Spinal cord (tissue), 10 donors: ENCODE results near the gene ACTR3. TPM values are rescaled to one million over a fixed set of nuclear protein-coding genes. Genes with fewer than 3 reads are reported as not detected.
"Not testable (repeated sequence)": the region's sequence is repeated elsewhere in the genome, so short reads cannot be mapped to it uniquely, and the experiment has no call there.

Source experiments
- DNase-seq, 6 donors: peaks; one replicate each; pipeline versions ENCODE4 v3.0.0 to v3.0.0-alpha.2; 2013 to 2015; ENCODE audit warnings: low spot score in 6 of 6, low read depth in 4 of 6
- H3K27ac ChIP-seq: one replicate; pipeline ENCODE4 v1.5.1; 2013; ENCODE audit warnings: low read depth, low read length, control low read depth
- H3K27me3 ChIP-seq: one replicate; pipeline ENCODE4 v1.6.1; 2013; ENCODE audit warnings: low read length; ENCODE audit not compliant: control insufficient read depth, insufficient read depth
- H3K36me3 ChIP-seq: one replicate; pipeline ENCODE4 v1.6.1; 2013; ENCODE audit warnings: low read length; ENCODE audit not compliant: control insufficient read depth, insufficient read depth
- H3K4me1 ChIP-seq: one replicate; pipeline ENCODE4 v1.6.1; 2013; ENCODE audit warnings: low read length; ENCODE audit not compliant: control insufficient read depth, insufficient read depth
- H3K4me3 ChIP-seq: one replicate; pipeline ENCODE4 v1.5.1; 2013; ENCODE audit warnings: low read depth, low read length, control low read depth
- H3K9me3 ChIP-seq: one replicate; pipeline ENCODE4 v1.6.1; 2013; ENCODE audit warnings: low read length; ENCODE audit not compliant: control insufficient read depth, insufficient read depth
- WGBS: methylation state at CpG from one replicate; pipeline ENCODE4 v1.1.5; 2013; ENCODE audit warnings: missing lambda C conversion rate; ENCODE audit not compliant: insufficient coverage; 5-methylcytosine and 5-hydroxymethylcytosine counted together
- polyA plus RNA-seq, 2 donors: library from polyadenylated mRNA; unstranded; fragments of 120-200 nt; gene quantifications; one replicate each; pipeline ENCODE4 v1.2.1, GENCODE V29; 2013; ENCODE audit not compliant: insufficient read length in 2 of 2
- total RNA-seq, 2 donors: library from RNA; depleted of rRNA in 1 of 2; stranded (reverse); fragments of 120-200 nt in 1 of 2; fragments of >200 nt in 1 of 2; gene quantifications; one replicate each; pipeline versions ENCODE4 v1.2.3 to v1.2.4, GENCODE V29; 2013 to 2014
- donor health status: healthy.

The ACTR3 gene
- total and polyA plus RNA-seq, 4 donors: 127 to 174 (median 146) TPM

- H3K9me3 ChIP-seq: no peaks in the 10 kb centered on the region
- no peak overlapping the region for H3K27ac ChIP-seq
- no peaks in the 10 kb centered on the region for H3K4me1 ChIP-seq
- WGBS: 100% methylated on average over 1 of the region's 3 CpGs
- no peak for DNase-seq
- no peak overlapping the region for H3K4me3 ChIP-seq
- H3K36me3 ChIP-seq: peaks cover 2% of the 10 kb centered on the region
- no peaks in the 10 kb centered on the region for H3K27me3 ChIP-seq
These were observed 31.1 kb downstream of the ACTR3 start for GRCh38 chr2:113920996-113921395.

- Histone ChIP-seq H3K4me3 (no peak overlapping the region), H3K4me1 (no peaks in the 10 kb centered on the region), H3K27me3 (no peaks in the 10 kb centered on the region), H3K36me3 (peaks cover 2% of the 10 kb centered on the region), H3K27ac (no peak overlapping the region), H3K9me3 (no peaks in the 10 kb centered on the region)
- DNase-seq: no peak
- WGBS: 96% methylated on average over 6 of the region's 6 CpGs
These were observed 32.4 kb downstream of the ACTR3 start for GRCh38 chr2:113922335-113922734.

- Histone ChIP-seq H3K27me3 (no peaks in the 10 kb centered on the region), H3K9me3 (no peaks in the 10 kb centered on the region), H3K27ac (no peak overlapping the region), H3K4me3 (no peak overlapping the region), H3K36me3 (peaks cover 2% of the 10 kb centered on the region), H3K4me1 (no peaks in the 10 kb centered on the region)
- no peak for DNase-seq
- 94% methylated on average over 3 of the region's 3 CpGs for WGBS
These were observed 32.9 kb downstream of the ACTR3 start for GRCh38 chr2:113922784-113923183.

- H3K27me3 ChIP-seq: no peaks in the 10 kb centered on the region
- no peak overlapping the region for H3K4me3 ChIP-seq
- peaks cover 5% of the 10 kb centered on the region for H3K36me3 ChIP-seq
- H3K27ac ChIP-seq: no peak overlapping the region
- no peaks in the 10 kb centered on the region for H3K4me1 ChIP-seq
- WGBS: 100% methylated on average over 1 of the region's 6 CpGs
- DNase-seq: no peak
- no peaks in the 10 kb centered on the region for H3K9me3 ChIP-seq
These were observed 36.0 kb downstream of the ACTR3 start for GRCh38 chr2:113925884-113926283.

- 100% methylated on average over 2 of the region's 3 CpGs for WGBS
- no peak overlapping the region for H3K4me3 ChIP-seq
- no peaks in the 10 kb centered on the region for H3K4me1 ChIP-seq
- no peaks in the 10 kb centered on the region for H3K27me3 ChIP-seq
- no peak overlapping the region for H3K27ac ChIP-seq
- H3K36me3 ChIP-seq: peaks cover 5% of the 10 kb centered on the region
- no peak for DNase-seq
- H3K9me3 ChIP-seq: no peaks in the 10 kb centered on the region
These were observed 36.4 kb downstream of the ACTR3 start for GRCh38 chr2:113926314-113926713.

GRCh38 chr2:113930448-113930847, 40.6 kb downstream of the ACTR3 start:
- WGBS: no CpG with 5 or more reads among the region's 1 CpG
- no peak overlapping the region for H3K4me3 ChIP-seq
- no peak overlapping the region for H3K27ac ChIP-seq
- no peak for DNase-seq
- no peaks in the 10 kb centered on the region for H3K9me3 ChIP-seq
- H3K36me3 ChIP-seq: peaks cover 8% of the 10 kb centered on the region
- H3K27me3 ChIP-seq: no peaks in the 10 kb centered on the region
- H3K4me1 ChIP-seq: no peaks in the 10 kb centered on the region

- Histone ChIP-seq H3K9me3 (peaks cover 1% of the 10 kb centered on the region), H3K36me3 (peaks cover 14% of the 10 kb centered on the region)
These were observed 47.6 kb downstream of the ACTR3 start for GRCh38 chr2:113937501-113937900.

GRCh38 chr2:113940891-113941290, 51.0 kb downstream of the ACTR3 start:
- no peak for DNase-seq
- H3K36me3 ChIP-seq: peaks cover 9% of the 10 kb centered on the region
- WGBS: 100% methylated on average over 3 of the region's 5 CpGs

More at GRCh38 chr2:113937501-113937900, 47.6 kb downstream of the ACTR3 start:
- H3K27me3 ChIP-seq: no peaks in the 10 kb centered on the region
- DNase-seq: no peak
- no peak overlapping the region for H3K27ac ChIP-seq
- no peaks in the 10 kb centered on the region for H3K4me1 ChIP-seq
- no peak overlapping the region for H3K4me3 ChIP-seq

GRCh38 chr2:113945784-113946183, 55.9 kb downstream of the ACTR3 start:
- WGBS: no CpG with 5 or more reads among the region's 2 CpGs
- H3K27me3 ChIP-seq, DNase-seq, H3K4me3 ChIP-seq, H3K9me3 ChIP-seq, H3K27ac ChIP-seq, H3K4me1 ChIP-seq: not testable (repeated sequence)
- peaks cover 16% of the 10 kb centered on the region for H3K36me3 ChIP-seq

More at GRCh38 chr2:113940891-113941290, 51.0 kb downstream of the ACTR3 start:
- Histone ChIP-seq H3K27ac (no peak overlapping the region), H3K4me3 (no peak overlapping the region), H3K27me3 (no peaks in the 10 kb centered on the region), H3K4me1 (no peaks in the 10 kb centered on the region), H3K9me3 (peaks cover 1% of the 10 kb centered on the region)

GRCh38 chr2:113950906-113951305, 61.0 kb downstream of the ACTR3 start:
- not testable (repeated sequence) for DNase-seq, H3K27ac ChIP-seq, H3K4me1 ChIP-seq, H3K4me3 ChIP-seq, H3K27me3 ChIP-seq, H3K9me3 ChIP-seq
- peaks cover 18% of the 10 kb centered on the region for H3K36me3 ChIP-seq
- WGBS: no CpG with 5 or more reads among the region's 3 CpGs
